HCT116 (cell line): ENCODE measurements around the gene RPL35. TPM values are rescaled to one million over a fixed set of nuclear protein-coding genes. Genes with fewer than 3 reads are reported as not detected.

Experiments
- ATAC-seq: fragments of 200-7000 bp; cut with Tn5 transposase; 2 replicates; pipeline ENCODE4 v1.9.1; 2020; ENCODE audit warnings: mild to moderate bottlenecking, moderate library complexity
- BruUV-seq: library from RNA; stranded (reverse); fragments of 400-500 nt; replicated peaks from 2 replicates; lab custom pipeline; 2021; lab: Mats Ljungman, UMichigan
- CTCF ChIA-PET: fragments of 300-600 bp; sonication (Branson Sonifier 250); formaldehyde crosslinking; loops from one replicate; lab custom pipeline; 2021; ENCODE audit warnings: antibody characterized with exemption; lab: Charles Lee
- POLR2A ChIA-PET: fragments of 300-600, 350-600 bp; sonication (Branson Sonifier 250); formaldehyde crosslinking; loops from one replicate; lab custom pipeline; 2021; ENCODE audit warnings: antibody characterized with exemption; lab: Charles Lee
- RAD21 ChIA-PET, 2 experiments: fragments of 300-600 bp; sonication (Branson Sonifier 250); formaldehyde crosslinking; loops; one replicate each; lab custom pipeline; 2023; ENCODE audit warnings: low total read pairs in 2 of 2; ENCODE audit not compliant: uncharacterized antibody in 2 of 2, unreplicated experiment in 2 of 2, low non-redundant PET in 1 of 2; lab: Charles Lee
- DNase-seq: peaks from one replicate; pipeline ENCODE4 v3.0.0-alpha.2; 2010; ENCODE audit warnings: low read depth, low spot score
- H2AFZ ChIP-seq: fragments of 200-600 bp; shearing (Covaris generic), sonication (generic); 2 replicates; pipeline ENCODE4 v1.6.1; 2017; ENCODE audit warnings: low read depth, mixed run types, mixed read lengths, antibody characterized with exemption, low read length; ENCODE audit not compliant: poor library complexity, severe bottlenecking
- H3K27ac ChIP-seq: 2 replicates; pipeline ENCODE4 v1.5.1; 2012; ENCODE audit warnings: low read depth, low read length
- H3K27me3 ChIP-seq: fragments of 200-600 bp; sonication (generic); 2 replicates; pipeline ENCODE4 v1.6.1; 2016; ENCODE audit warnings: mixed run types, low read length, mixed read lengths; ENCODE audit not compliant: insufficient read depth
- H3K36me3 ChIP-seq, 2 experiments: fragments of 200-500 bp in 1 of 2; fragments of 200-600 bp in 1 of 2; sonication (Bioruptor generic) in 1 of 2; sonication (generic) in 1 of 2; 2 replicates each; pipeline versions ENCODE4 v1.5.1 to v1.6.1; 2014 to 2016; ENCODE audit warnings: low read length in 2 of 2, inconsistent platforms in 1 of 2, mixed read lengths in 1 of 2, mixed run types in 1 of 2; ENCODE audit not compliant: insufficient read depth in 2 of 2, control insufficient read depth in 1 of 2
- H3K4me1 ChIP-seq, 2 experiments: fragments of 200-600 bp in 1 of 2; sonication (generic) in 1 of 2; 2 replicates each; pipeline versions ENCODE4 v1.5.1 to v1.6.1; 2012 to 2017; ENCODE audit warnings: low read length in 2 of 2, inconsistent platforms in 1 of 2, mild to moderate bottlenecking in 1 of 2, mixed read lengths in 1 of 2, mixed run types in 1 of 2, moderate library complexity in 1 of 2; ENCODE audit not compliant: insufficient read depth in 2 of 2, control insufficient read depth in 1 of 2
- H3K4me2 ChIP-seq: fragments of 200-600 bp; sonication (generic); 2 replicates; pipeline ENCODE4 v1.6.1; 2017; ENCODE audit warnings: mixed run types, low read length, mixed read lengths
- H3K4me3 ChIP-seq, 2 experiments: fragments of 200-600 bp in 1 of 2; sonication (generic) in 1 of 2; replicated peaks in 1 of 2; 2 replicates each; pipeline ENCODE4 v1.5.1; 2011 to 2016; ENCODE audit warnings: low read length in 2 of 2, control low read depth in 1 of 2, low read depth in 1 of 2, mild to moderate bottlenecking in 1 of 2, mixed read lengths in 1 of 2, mixed run types in 1 of 2
- H3K79me2 ChIP-seq: fragments of 200-600 bp; sonication (generic); 2 replicates; pipeline ENCODE4 v1.6.1; 2017; ENCODE audit warnings: mild to moderate bottlenecking, mixed run types, low read length, moderate library complexity, mixed read lengths; ENCODE audit not compliant: insufficient read depth
- H3K9ac ChIP-seq: fragments of 200-600 bp; sonication (generic); 2 replicates; pipeline ENCODE4 v1.6.1; 2016; ENCODE audit warnings: low read length, mixed read lengths
- H3K9me2 ChIP-seq: fragments of 200-600 bp; sonication (generic), shearing (Covaris generic); 2 replicates; pipeline ENCODE4 v1.6.1; 2017; ENCODE audit warnings: mixed run types, mild to moderate bottlenecking, moderate library complexity; ENCODE audit not compliant: insufficient read depth
- H3K9me3 ChIP-seq, 2 experiments: fragments of 200-500 bp in 1 of 2; fragments of 200-600 bp in 1 of 2; sonication (Bioruptor generic) in 1 of 2; sonication (generic) in 1 of 2; 2 replicates each; pipeline ENCODE4 v1.6.1; 2014 to 2017; ENCODE audit warnings: low read length in 2 of 2, mixed read lengths in 2 of 2, inconsistent platforms in 1 of 2, low read depth in 1 of 2, mild to moderate bottlenecking in 1 of 2, mixed run types in 1 of 2, moderate library complexity in 1 of 2; ENCODE audit not compliant: control insufficient read depth in 1 of 2, insufficient read depth in 1 of 2
- H4K20me1 ChIP-seq: fragments of 200-600 bp; sonication (generic), shearing (Covaris generic); 2 replicates; pipeline ENCODE4 v1.6.1; 2017; ENCODE audit warnings: mixed run types, mild to moderate bottlenecking, moderate library complexity; ENCODE audit not compliant: insufficient read depth
- ATF3 ChIP-seq: IDR thresholded peaks from 2 replicates; pipeline ENCODE4 v1.6.1; 2012
- CEBPB ChIP-seq: IDR thresholded peaks from 2 replicates; pipeline ENCODE4 v1.6.1; 2012; ENCODE audit warnings: low read depth
- CTCF ChIP-seq, 3 experiments: fragments of 200-600 bp in 1 of 3; sonication (generic) in 1 of 3; IDR thresholded peaks in 2 of 3; conservative IDR thresholded peaks in 1 of 3; 2 replicates each; pipeline ENCODE4 v1.5.1; 2012 to 2017; ENCODE audit warnings: low read depth in 2 of 3, low read length in 2 of 3, antibody characterized with exemption in 1 of 3, borderline replicate concordance in 1 of 3, control low read depth in 1 of 3, mild to moderate bottlenecking in 1 of 3, mixed read lengths in 1 of 3, mixed run types in 1 of 3, moderate library complexity in 1 of 3; ENCODE audit not compliant: insufficient read depth in 1 of 3
- YY1 ChIP-seq: IDR thresholded peaks from 2 replicates; pipeline ENCODE4 v1.6.1; 2011; ENCODE audit warnings: low read length, low read depth, moderate library complexity, mild to moderate bottlenecking; ENCODE audit not compliant: insufficient replicate concordance; ENCODE audit errors: extremely low read depth
- intact Hi-C: fragments of 100-400 bp; cut with micrococcal nuclease; formaldehyde crosslinking; loops from 2 replicates; pipeline ENCODE4 v1.10.0; 2022
- total RNA-seq: library from RNA; stranded (reverse); gene quantifications from one replicate; pipeline ENCODE4 v1.2.1, GENCODE V29; 2021; ENCODE audit not compliant: unreplicated experiment

The RPL35 gene
- total RNA-seq, 1 experiment from 2014 or later, result 1,754 TPM

- Histone ChIP-seq H3K27ac (peak within 1 kb of the TSS; percentile 37; the same call in 1 of the 2 replicates), H3K36me3 (peaks cover 7 to 11% of the 10 kb centered on the region in 2 experiments; a peak in 3 of 4 replicates), H3K27me3 (no peaks in the 10 kb centered on the region), H3K4me2 (peak within 1 kb of the TSS; percentile 78), H3K9ac (peak within 1 kb of the TSS; percentile 50), H3K4me1 (peaks cover 5 to 30% of the 10 kb centered on the region in 2 experiments; a peak in 3 of 4 replicates), H2AFZ (peak within 1 kb of the TSS; percentile 54), H3K9me3 (no peaks in the 10 kb centered on the region), H3K4me3 (peak within 1 kb of the TSS; percentile 32 to 51), H4K20me1 (peaks cover 21% of the 10 kb centered on the region; the same call in 1 of the 2 replicates), H3K9me2 (no peaks in the 10 kb centered on the region), H3K79me2 (peaks cover 1% of the 10 kb centered on the region; the same call in 1 of the 2 replicates)
- no TSS peak for BruUV-seq
- CTCF ChIA-PET, result interaction anchor here (0.6 to 11.7 kb wide), 41 partner anchors 9 to 525 kb away, joined by 3 to 601 read pairs (median 5); partner anchors contain the start of genes ARPC5L, NR6A1, OLFML2A and RPL35
- no peak for TF ChIP-seq ATF3
- no peak for TF ChIP-seq CEBPB
- peak in 2 of 3 experiments; percentile 86 to 99; a peak in 4 of 6 replicates for TF ChIP-seq CTCF (IDR thresholded peaks at IDR 0.05 in 2 of 3, conservative IDR thresholded peaks at IDR 0.05 in 1 of 3; ENCODE audit: borderline replicate concordance in 1 of 3, insufficient read depth in 1 of 3, low read depth in 2 of 3, low read length in 2 of 3)
- peak; percentile 5 for TF ChIP-seq YY1
- POLR2A ChIA-PET, result interaction anchor here (1.0 to 2.3 kb wide), 11 partner anchors 9 to 80 kb away, joined by 3 to 30 read pairs (median 5); partner anchors contain the start of genes ARPC5L, NR6A1, OLFML2A and RPL35
- DNase-seq (peak; percentile 78), ATAC-seq (peak; percentile 85)
- intact Hi-C loops, result loop anchor here (1.0 to 10.0 kb wide), 6 partner anchors 40 to 521 kb away; partner anchors contain the start of gene PSMB7
- RAD21 ChIA-PET, result interaction anchor here (0.6 to 3.3 kb wide), 19 partner anchors 9 to 142 kb away, joined by 3 to 49 read pairs (median 6); partner anchors contain the start of genes NR6A1 (in 2 of the 2), OLFML2A (in 2 of the 2), ARPC5L (in 1 of the 2) and RPL35 (in 1 of the 2)
Measured at GRCh38 chr9:124852829-124853531, 8.8 kb downstream of the RPL35 start, which contains the start of gene WDR38. Gene WDR38 (plus strand): TSS chr9:124853460. CDS start chr9:124853532, 72 bp downstream.
